ENCODE data around the gene KDM2A.

KDM2A gene

GRCh38 chr11:67083786-67084366 lies 35.2 kb upstream of the KDM2A start:
- TF ChIP-seq ZFP3 (CRISPR knock-in tag; IDR thresholded peaks at IDR 0.05) (no peak), ISL1 (CRISPR knock-in tag; IDR thresholded peaks at IDR 0.05) (no peak), BACH2 (CRISPR knock-in tag; IDR thresholded peaks at IDR 0.05; ENCODE audit: borderline replicate concordance) (no peak), ZNF565 (CRISPR knock-in tag; conservative IDR thresholded peaks at IDR 0.05; ENCODE audit: low read depth) (no peak), OSR1 (CRISPR knock-in tag; IDR thresholded peaks at IDR 0.05) (no peak), CREB5 (CRISPR knock-in tag; IDR thresholded peaks at IDR 0.05; ENCODE audit: low read depth) (no peak), RARB (CRISPR knock-in tag; IDR thresholded peaks at IDR 0.05) (no peak), PATZ1 (CRISPR knock-in tag; IDR thresholded peaks at IDR 0.05; ENCODE audit: borderline replicate concordance) (no peak), TCF4 (CRISPR knock-in tag; IDR thresholded peaks at IDR 0.05; ENCODE audit: borderline replicate concordance) (no peak), ZC3H10 (CRISPR knock-in tag; IDR thresholded peaks at IDR 0.05) (no peak), ZNF70 (CRISPR knock-in tag; IDR thresholded peaks at IDR 0.05) (no peak), CSRNP3 (CRISPR knock-in tag; IDR thresholded peaks at IDR 0.05) (no peak), TOX (CRISPR knock-in tag; IDR thresholded peaks at IDR 0.05; ENCODE audit: borderline replicate concordance) (no peak), ARNTL (CRISPR knock-in tag; IDR thresholded peaks at IDR 0.05; ENCODE audit: borderline replicate concordance, low read depth) (no peak), ESRRG (CRISPR knock-in tag; IDR thresholded peaks at IDR 0.05) (no peak), SNAI2 (CRISPR knock-in tag; IDR thresholded peaks at IDR 0.05) (no peak), ZFP30 (CRISPR knock-in tag; IDR thresholded peaks at IDR 0.05) (no peak)
- TF ChIP-seq, protein P1, sequence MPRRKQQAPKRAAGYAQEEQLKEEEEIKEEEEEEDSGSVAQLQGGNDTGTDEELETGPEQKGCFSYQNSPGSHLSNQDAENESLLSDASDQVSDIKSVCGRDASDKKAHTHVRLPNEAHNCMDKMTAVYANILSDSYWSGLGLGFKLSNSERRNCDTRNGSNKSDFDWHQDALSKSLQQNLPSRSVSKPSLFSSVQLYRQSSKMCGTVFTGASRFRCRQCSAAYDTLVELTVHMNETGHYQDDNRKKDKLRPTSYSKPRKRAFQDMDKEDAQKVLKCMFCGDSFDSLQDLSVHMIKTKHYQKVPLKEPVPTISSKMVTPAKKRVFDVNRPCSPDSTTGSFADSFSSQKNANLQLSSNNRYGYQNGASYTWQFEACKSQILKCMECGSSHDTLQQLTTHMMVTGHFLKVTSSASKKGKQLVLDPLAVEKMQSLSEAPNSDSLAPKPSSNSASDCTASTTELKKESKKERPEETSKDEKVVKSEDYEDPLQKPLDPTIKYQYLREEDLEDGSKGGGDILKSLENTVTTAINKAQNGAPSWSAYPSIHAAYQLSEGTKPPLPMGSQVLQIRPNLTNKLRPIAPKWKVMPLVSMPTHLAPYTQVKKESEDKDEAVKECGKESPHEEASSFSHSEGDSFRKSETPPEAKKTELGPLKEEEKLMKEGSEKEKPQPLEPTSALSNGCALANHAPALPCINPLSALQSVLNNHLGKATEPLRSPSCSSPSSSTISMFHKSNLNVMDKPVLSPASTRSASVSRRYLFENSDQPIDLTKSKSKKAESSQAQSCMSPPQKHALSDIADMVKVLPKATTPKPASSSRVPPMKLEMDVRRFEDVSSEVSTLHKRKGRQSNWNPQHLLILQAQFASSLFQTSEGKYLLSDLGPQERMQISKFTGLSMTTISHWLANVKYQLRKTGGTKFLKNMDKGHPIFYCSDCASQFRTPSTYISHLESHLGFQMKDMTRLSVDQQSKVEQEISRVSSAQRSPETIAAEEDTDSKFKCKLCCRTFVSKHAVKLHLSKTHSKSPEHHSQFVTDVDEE (CRISPR knock-in tag; IDR thresholded peaks at IDR 0.05) = no peak
- TF ChIP-seq, protein P2, sequence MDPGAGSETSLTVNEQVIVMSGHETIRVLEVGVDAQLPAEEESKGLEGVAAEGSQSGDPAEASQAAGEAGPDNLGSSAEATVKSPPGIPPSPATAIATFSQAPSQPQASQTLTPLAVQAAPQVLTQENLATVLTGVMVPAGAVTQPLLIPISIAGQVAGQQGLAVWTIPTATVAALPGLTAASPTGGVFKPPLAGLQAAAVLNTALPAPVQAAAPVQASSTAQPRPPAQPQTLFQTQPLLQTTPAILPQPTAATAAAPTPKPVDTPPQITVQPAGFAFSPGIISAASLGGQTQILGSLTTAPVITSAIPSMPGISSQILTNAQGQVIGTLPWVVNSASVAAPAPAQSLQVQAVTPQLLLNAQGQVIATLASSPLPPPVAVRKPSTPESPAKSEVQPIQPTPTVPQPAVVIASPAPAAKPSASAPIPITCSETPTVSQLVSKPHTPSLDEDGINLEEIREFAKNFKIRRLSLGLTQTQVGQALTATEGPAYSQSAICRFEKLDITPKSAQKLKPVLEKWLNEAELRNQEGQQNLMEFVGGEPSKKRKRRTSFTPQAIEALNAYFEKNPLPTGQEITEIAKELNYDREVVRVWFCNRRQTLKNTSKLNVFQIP (CRISPR knock-in tag; IDR thresholded peaks at IDR 0.05; ENCODE audit: borderline replicate concordance, low read depth) = no peak
- no peak for ATAC-seq

- no peak for ATAC-seq
Measured at GRCh38 chr11:67085617-67086016, 33.4 kb upstream of the KDM2A start.

DNA sequence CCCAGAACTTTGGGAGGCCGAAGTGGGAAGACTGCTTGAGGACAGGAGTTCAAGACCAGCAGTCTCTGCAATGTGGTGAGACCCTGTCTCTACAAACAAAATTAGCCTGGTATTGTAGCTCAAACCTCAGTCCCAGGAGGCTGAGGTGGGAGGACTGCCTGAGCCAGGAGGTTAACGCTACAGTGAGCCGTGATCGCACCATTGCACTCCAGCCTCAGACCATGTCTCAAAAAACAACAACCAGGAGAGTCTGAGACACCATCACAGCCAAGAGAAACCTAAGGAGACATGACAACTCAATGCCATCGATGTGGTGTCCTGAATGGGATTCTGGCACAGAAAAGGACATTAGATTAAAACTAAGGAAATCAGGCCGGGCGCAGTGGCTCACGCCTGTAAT lies 28.3 kb upstream of the KDM2A start:
- no peak for ATAC-seq
- no peak for TF ChIP-seq ZNF8 (CRISPR knock-in tag; IDR thresholded peaks at IDR 0.05)
- TF ChIP-seq, protein P1 (CRISPR knock-in tag; IDR thresholded peaks at IDR 0.05) = no peak
- no peak for TF ChIP-seq CSRNP3 (CRISPR knock-in tag; IDR thresholded peaks at IDR 0.05)
- no peak for TF ChIP-seq ISL1 (CRISPR knock-in tag; IDR thresholded peaks at IDR 0.05)
- TF ChIP-seq TOX (CRISPR knock-in tag; IDR thresholded peaks at IDR 0.05; ENCODE audit: borderline replicate concordance) = no peak

More at GRCh38 chr11:67085617-67086016, 33.4 kb upstream of the KDM2A start:
- TF ChIP-seq ZC3H10 (CRISPR knock-in tag; IDR thresholded peaks at IDR 0.05) = no peak
- no peak for TF ChIP-seq SNAI2 (CRISPR knock-in tag; IDR thresholded peaks at IDR 0.05)
- TF ChIP-seq ESRRG (CRISPR knock-in tag; IDR thresholded peaks at IDR 0.05) = no peak
- no peak for TF ChIP-seq TOX (CRISPR knock-in tag; IDR thresholded peaks at IDR 0.05; ENCODE audit: borderline replicate concordance)
- TF ChIP-seq ARNTL (CRISPR knock-in tag; IDR thresholded peaks at IDR 0.05; ENCODE audit: borderline replicate concordance, low read depth) = no peak

Measured in SK-N-SH treated with all-trans-retinoic acid at 6 μM for 48 hours (cell line).